H1 (cell line): Measurements from ENCODE around the gene OR6T1. TPM values are rescaled to one million over a fixed set of nuclear protein-coding genes. Genes with fewer than 3 reads are reported as not detected.

ENCODE experiments used
- CTCF ChIA-PET: fragments of 300-600 bp; sonication (Branson Sonifier 250); formaldehyde crosslinking; loops from one replicate; lab custom pipeline; 2021; ENCODE audit not compliant: partially characterized antibody; lab: Charles Lee
- POLR2A ChIA-PET: fragments of 300-600 bp; sonication (Branson Sonifier 250); formaldehyde crosslinking; loops from one replicate; lab custom pipeline; 2021; ENCODE audit warnings: inconsistent platforms; ENCODE audit not compliant: partially characterized antibody; lab: Charles Lee
- DNase-seq, 2 experiments: peaks; one replicate each; pipeline versions ENCODE4 v3.0.0 to v3.0.0-alpha.2; 2010 to 2022; ENCODE audit warnings: low spot score in 2 of 2, low read depth in 1 of 2, mixed read lengths in 1 of 2
- FAIRE-seq: peaks from 2 replicates; lab custom pipeline; 2011; peaks lifted over from hg19 to GRCh38; lab: Jason Lieb, UNC
- H2AFZ ChIP-seq: 2 replicates; pipeline ENCODE4 v1.8.1; 2012; ENCODE audit warnings: low read length, inconsistent platforms
- H2AK5ac ChIP-seq: 2 replicates; pipeline ENCODE4 v1.6.1; 2013; ENCODE audit warnings: low read depth, low read length
- H2BK120ac ChIP-seq: replicated peaks from 2 replicates; pipeline ENCODE3; 2013; ENCODE audit warnings: low read depth, low read length, inconsistent platforms
- H2BK12ac ChIP-seq: 2 replicates; pipeline ENCODE4 v1.6.1; 2013; ENCODE audit warnings: low read depth, low read length
- H2BK15ac ChIP-seq: 2 replicates; pipeline ENCODE4 v1.6.1; 2013; ENCODE audit warnings: low read length
- H2BK20ac ChIP-seq: 2 replicates; pipeline ENCODE4 v1.6.1; 2013; ENCODE audit warnings: low read length
- H2BK5ac ChIP-seq: 2 replicates; pipeline ENCODE4 v1.6.1; 2013; ENCODE audit warnings: low read depth, low read length
- H3K14ac ChIP-seq: 2 replicates; pipeline ENCODE4 v1.6.1; 2013; ENCODE audit warnings: inconsistent platforms; ENCODE audit not compliant: insufficient read length
- H3K18ac ChIP-seq: 2 replicates; pipeline ENCODE4 v1.6.1; 2013; ENCODE audit warnings: low read length; ENCODE audit errors: extremely low read depth
- H3K23ac ChIP-seq: 2 replicates; pipeline ENCODE4 v1.6.1; 2013; ENCODE audit warnings: inconsistent platforms; ENCODE audit not compliant: insufficient read length
- H3K23me2 ChIP-seq: 2 replicates; pipeline ENCODE4 v1.6.1; 2013; ENCODE audit warnings: low read depth, low read length
- H3K27ac ChIP-seq: 2 replicates; pipeline ENCODE4 v1.6.1; 2011; ENCODE audit warnings: low read depth, low read length, inconsistent platforms
- H3K27me3 ChIP-seq, 4 experiments: replicated peaks in 1 of 4; 1 replicate in 1 of 4; 2 replicates in 3 of 4; pipeline versions ENCODE4 v1.6.1 to v1.8.1; 2011 to 2013; ENCODE audit warnings: low read length in 3 of 4, mild to moderate bottlenecking in 3 of 4, inconsistent platforms in 2 of 4, mixed read lengths in 2 of 4, moderate library complexity in 1 of 4; ENCODE audit not compliant: control insufficient read depth in 3 of 4, insufficient read depth in 3 of 4; ENCODE audit errors: extremely low read depth in 1 of 4
- H3K36me3 ChIP-seq, 4 experiments: 2 replicates each; pipeline versions ENCODE4 v1.6.1 to v1.8.1; 2011 to 2013; ENCODE audit warnings: mild to moderate bottlenecking in 4 of 4, low read length in 3 of 4, moderate library complexity in 2 of 4, control low read depth in 1 of 4, inconsistent platforms in 1 of 4; ENCODE audit not compliant: insufficient read depth in 4 of 4, control insufficient read depth in 2 of 4
- H3K4ac ChIP-seq: replicated peaks from 2 replicates; pipeline ENCODE3; 2013; ENCODE audit warnings: low read length, low read depth, mixed read lengths, inconsistent platforms; ENCODE audit not compliant: insufficient read length
- H3K4me1 ChIP-seq, 4 experiments: replicated peaks in 1 of 4; 1 replicate in 1 of 4; 2 replicates in 3 of 4; pipeline versions ENCODE4 v1.6.1 to v1.8.1; 2011 to 2013; ENCODE audit warnings: low read length in 3 of 4, inconsistent platforms in 2 of 4, mixed read lengths in 1 of 4; ENCODE audit not compliant: insufficient read depth in 4 of 4, control insufficient read depth in 3 of 4
- H3K4me2 ChIP-seq, 2 experiments: 2 replicates each; pipeline versions ENCODE4 v1.6.1 to v1.8.1; 2011 to 2013; ENCODE audit warnings: low read depth in 2 of 2, low read length in 2 of 2, control low read depth in 1 of 2, inconsistent platforms in 1 of 2, mild to moderate bottlenecking in 1 of 2; ENCODE audit not compliant: insufficient read depth in 1 of 2
- H3K4me3 ChIP-seq, 4 experiments: fragments of 200-600, 300-600 bp in 1 of 4; sonication (generic), shearing (Covaris generic), sonication (Bioruptor Twin) in 1 of 4; 2 replicates each; pipeline versions ENCODE4 v1.5.1 to v1.8.1; 2011 to 2016; ENCODE audit warnings: low read length in 4 of 4, low read depth in 3 of 4, control low read depth in 2 of 4, inconsistent platforms in 2 of 4, mild to moderate bottlenecking in 2 of 4, mixed read lengths in 1 of 4, moderate library complexity in 1 of 4; ENCODE audit not compliant: insufficient read depth in 2 of 4; ENCODE audit errors: extremely low read depth in 1 of 4
- H3K56ac ChIP-seq: replicated peaks from 2 replicates; pipeline ENCODE3; 2013; ENCODE audit warnings: low read depth, mild to moderate bottlenecking, mixed read lengths, low read length, inconsistent platforms; ENCODE audit not compliant: insufficient read length
- H3K79me1 ChIP-seq: 2 replicates; pipeline ENCODE4 v1.6.1; 2013; ENCODE audit warnings: low read depth, low read length, control low read depth
- H3K79me2 ChIP-seq, 2 experiments: 2 replicates each; pipeline versions ENCODE4 v1.6.1 to v1.8.1; 2012 to 2013; ENCODE audit warnings: low read length in 2 of 2, mild to moderate bottlenecking in 2 of 2, inconsistent platforms in 1 of 2; ENCODE audit not compliant: insufficient read depth in 2 of 2, control insufficient read depth in 1 of 2
- H3K9ac ChIP-seq, 4 experiments: replicated peaks in 1 of 4; 1 replicate in 1 of 4; 2 replicates in 3 of 4; pipeline versions ENCODE4 v1.6.1 to v1.8.1; 2011 to 2013; ENCODE audit warnings: low read depth in 3 of 4, low read length in 3 of 4, control low read depth in 2 of 4, mild to moderate bottlenecking in 2 of 4, moderate library complexity in 2 of 4, inconsistent platforms in 1 of 4; ENCODE audit errors: extremely low read depth in 1 of 4
- H3K9me3 ChIP-seq, 2 experiments: 2 replicates each; pipeline versions ENCODE4 v1.6.1 to v1.8.1; 2012 to 2013; ENCODE audit warnings: mild to moderate bottlenecking in 2 of 2, moderate library complexity in 2 of 2, control low read depth in 1 of 2, inconsistent platforms in 1 of 2, low read depth in 1 of 2, low read length in 1 of 2, mixed read lengths in 1 of 2; ENCODE audit not compliant: insufficient read depth in 2 of 2
- H4K20me1 ChIP-seq, 2 experiments: replicated peaks in 1 of 2; 2 replicates each; pipeline versions ENCODE3 to v1.8.1; 2011 to 2013; ENCODE audit warnings: inconsistent platforms in 2 of 2, low read length in 2 of 2, mild to moderate bottlenecking in 1 of 2; ENCODE audit not compliant: insufficient read depth in 2 of 2, control insufficient read depth in 1 of 2
- H4K5ac ChIP-seq: 2 replicates; pipeline ENCODE4 v1.6.1; 2013; ENCODE audit warnings: low read length, low read depth, mixed read lengths, inconsistent platforms; ENCODE audit not compliant: insufficient read length
- H4K8ac ChIP-seq: 2 replicates; pipeline ENCODE4 v1.8.0; 2013; ENCODE audit warnings: mild to moderate bottlenecking, moderate library complexity, low read length, inconsistent platforms; ENCODE audit not compliant: insufficient read depth; ENCODE audit errors: extremely low read depth
- H4K91ac ChIP-seq: replicated peaks from 2 replicates; pipeline ENCODE3; 2013; ENCODE audit warnings: low read length, mixed read lengths, inconsistent platforms; ENCODE audit not compliant: insufficient read length
- CHD1 ChIP-seq: IDR thresholded peaks from 2 replicates; pipeline ENCODE4 v1.6.1; 2012; ENCODE audit warnings: low read depth, low read length, improper control_type of control experiment
- EP300 ChIP-seq, 2 experiments: IDR thresholded peaks; 1 replicate in 1 of 2; 2 replicates in 1 of 2; pipeline ENCODE4 v1.6.1; 2011 to 2012; ENCODE audit warnings: low read depth in 2 of 2, low read length in 2 of 2, mild to moderate bottlenecking in 2 of 2, borderline replicate concordance in 1 of 2, inconsistent platforms in 1 of 2, moderate library complexity in 1 of 2
- FOSL1 ChIP-seq: IDR thresholded peaks from 2 replicates; pipeline ENCODE4 v1.6.1; 2011; ENCODE audit warnings: mild to moderate bottlenecking, low read depth, low read length, moderate library complexity; ENCODE audit not compliant: insufficient read depth
- GTF2F1 ChIP-seq: IDR thresholded peaks from 2 replicates; pipeline ENCODE4 v1.6.1; 2012; ENCODE audit warnings: low read depth, low read length, improper control_type of control experiment, borderline replicate concordance
- SAP30 ChIP-seq: fragments of 300-600 bp; sonication (generic); IDR thresholded peaks from 2 replicates; pipeline ENCODE4 v1.7.1; 2012; ENCODE audit warnings: low read length, moderate library complexity, mild to moderate bottlenecking, inconsistent platforms; ENCODE audit not compliant: insufficient read depth, insufficient replicate concordance
- SUZ12 ChIP-seq: fragments of 200-600 bp; sonication (generic); IDR thresholded peaks from 2 replicates; pipeline ENCODE4 v1.6.1; 2012; ENCODE audit warnings: mild to moderate bottlenecking, inconsistent platforms, low read length, moderate library complexity, mixed read lengths
- WGBS, 2 experiments: shearing (Covaris generic) in 1 of 2; methylation state at CpG; one replicate each; pipeline versions ENCODE4 v1.1.6 to v1.1.7; 2013 to 2015; ENCODE audit warnings: low lambda C conversion rate in 2 of 2, mixed read lengths in 2 of 2, inconsistent platforms in 1 of 2, low coverage in 1 of 2, missing lambda C conversion rate in 1 of 2; ENCODE audit not compliant: insufficient replicate concordance in 2 of 2, insufficient coverage in 1 of 2, insufficient read length in 1 of 2; ENCODE audit errors: extremely low coverage in 1 of 2, missing lambda C conversion rate in 1 of 2; 5-methylcytosine and 5-hydroxymethylcytosine counted together
- polyA plus RNA-seq, 7 experiments: library from polyadenylated mRNA; depleted of rRNA in 3 of 7; stranded (reverse) in 5 of 7; unstranded in 2 of 7; fragments of >200 nt in 5 of 7; fragments of 200-250 nt in 2 of 7; gene quantifications; 1 replicate in 5 of 7; 2 replicates in 1 of 7; 4 replicates in 1 of 7; pipeline versions ENCODE4 v1.2.1 to v1.2.3, GENCODE V29; 2011 to 2013; ENCODE audit warnings: missing spikeins in 2 of 7, mixed read lengths in 2 of 7
- total RNA-seq: library from RNA; stranded (reverse); fragmentation: NEBNext Ultra II Directional; extraction: Animal tissue kit (Norgen Biotek cat#: 25700); gene quantifications from 2 replicates; pipeline ENCODE4 v1.2.1, GENCODE V29; 2021

OR6T1 gene
- total and polyA plus RNA-seq, 2 of the 8 experiments (the other 6 are each of a cell fraction or from before 2014, with no cell fraction given): not detected

GRCh38 chr11:123976770-123977560, 33.3 kb upstream of the OR6T1 start:
- no peak overlapping the region for H2BK15ac ChIP-seq
- no peak overlapping the region for H4K91ac ChIP-seq
- POLR2A ChIA-PET: no interaction called here
- H3K18ac ChIP-seq: no peak overlapping the region
- H3K27me3 ChIP-seq: no peaks in the 10 kb centered on the region
- H3K27ac ChIP-seq: no peak overlapping the region
- peak overlapping the region; percentile 21; the same call in 1 of the 2 replicates for H2BK12ac ChIP-seq
- no peak overlapping the region for H2BK5ac ChIP-seq
- H3K79me2 ChIP-seq: no peaks in the 10 kb centered on the region
- 90% methylated on average over 17 of the region's 18 CpGs; no CpG with 5 or more reads in 1 of the 2 experiments for WGBS, 2 experiments
- no peak overlapping the region for H3K4me3 ChIP-seq
- H2AK5ac ChIP-seq: no peak overlapping the region
- FAIRE-seq (no peak), DNase-seq (no peak)
- no peak overlapping the region for H3K9ac ChIP-seq
- no peak overlapping the region for H2BK20ac ChIP-seq
- 0 out of 7 replicates have a peak, but pooled peaks cover 0 to 2% (median 0%) of the 10 kb centered on the region in 4 experiments for H3K4me1 ChIP-seq
- no peaks in the 10 kb centered on the region for H4K20me1 ChIP-seq
- no peak overlapping the region for H3K4me2 ChIP-seq
- no peak overlapping the region for H4K5ac ChIP-seq
- H3K79me1 ChIP-seq: no peaks in the 10 kb centered on the region
- H3K4ac ChIP-seq: no peak overlapping the region
- H2AFZ ChIP-seq: no peak overlapping the region; the same call in 1 of the 2 replicates
- TF ChIP-seq SAP30 (no peak), CHD1 (no peak), EP300 (IDR thresholded peaks at IDR 0.05; ENCODE audit: borderline replicate concordance in 1 of 2, low read depth in 2 of 2, low read length in 2 of 2) (no peak), GTF2F1 (no peak), SUZ12 (no peak), FOSL1 (no peak)
- TF ChIP-seq, all 59 proteins: peak for 0
- H3K23me2 ChIP-seq: no peaks in the 10 kb centered on the region
- no peak overlapping the region for H4K8ac ChIP-seq
- H3K56ac ChIP-seq: no peak overlapping the region
- H2BK120ac ChIP-seq: no peak overlapping the region
- H3K23ac ChIP-seq: no peak overlapping the region
- no peaks in the 10 kb centered on the region for H3K36me3 ChIP-seq
- CTCF ChIA-PET: interaction anchor here (0.7 to 1.5 kb wide), 2 partner anchors 21 to 330 kb away, joined by 3 to 4 read pairs; no protein-coding TSS in a partner anchor
- no peaks in the 10 kb centered on the region for H3K9me3 ChIP-seq
- peak overlapping the region; percentile 52 for H3K14ac ChIP-seq
